HL-60/S4 treated with retinoic acid at 250 ng/mL for 4 days and 3 days (cell line): ENCODE measurements around the gene ENTPD3.

ENCODE experiments used
- in situ Hi-C: fragments of 300-500 bp; cut with MboI; formaldehyde crosslinking; loops from 2 replicates; pipeline ENCODE4 v1.7.0; 2022; ENCODE audit warnings: low sequenced_read_pairs

ENTPD3 gene, protein sequence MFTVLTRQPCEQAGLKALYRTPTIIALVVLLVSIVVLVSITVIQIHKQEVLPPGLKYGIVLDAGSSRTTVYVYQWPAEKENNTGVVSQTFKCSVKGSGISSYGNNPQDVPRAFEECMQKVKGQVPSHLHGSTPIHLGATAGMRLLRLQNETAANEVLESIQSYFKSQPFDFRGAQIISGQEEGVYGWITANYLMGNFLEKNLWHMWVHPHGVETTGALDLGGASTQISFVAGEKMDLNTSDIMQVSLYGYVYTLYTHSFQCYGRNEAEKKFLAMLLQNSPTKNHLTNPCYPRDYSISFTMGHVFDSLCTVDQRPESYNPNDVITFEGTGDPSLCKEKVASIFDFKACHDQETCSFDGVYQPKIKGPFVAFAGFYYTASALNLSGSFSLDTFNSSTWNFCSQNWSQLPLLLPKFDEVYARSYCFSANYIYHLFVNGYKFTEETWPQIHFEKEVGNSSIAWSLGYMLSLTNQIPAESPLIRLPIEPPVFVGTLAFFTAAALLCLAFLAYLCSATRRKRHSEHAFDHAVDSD

DNA sequence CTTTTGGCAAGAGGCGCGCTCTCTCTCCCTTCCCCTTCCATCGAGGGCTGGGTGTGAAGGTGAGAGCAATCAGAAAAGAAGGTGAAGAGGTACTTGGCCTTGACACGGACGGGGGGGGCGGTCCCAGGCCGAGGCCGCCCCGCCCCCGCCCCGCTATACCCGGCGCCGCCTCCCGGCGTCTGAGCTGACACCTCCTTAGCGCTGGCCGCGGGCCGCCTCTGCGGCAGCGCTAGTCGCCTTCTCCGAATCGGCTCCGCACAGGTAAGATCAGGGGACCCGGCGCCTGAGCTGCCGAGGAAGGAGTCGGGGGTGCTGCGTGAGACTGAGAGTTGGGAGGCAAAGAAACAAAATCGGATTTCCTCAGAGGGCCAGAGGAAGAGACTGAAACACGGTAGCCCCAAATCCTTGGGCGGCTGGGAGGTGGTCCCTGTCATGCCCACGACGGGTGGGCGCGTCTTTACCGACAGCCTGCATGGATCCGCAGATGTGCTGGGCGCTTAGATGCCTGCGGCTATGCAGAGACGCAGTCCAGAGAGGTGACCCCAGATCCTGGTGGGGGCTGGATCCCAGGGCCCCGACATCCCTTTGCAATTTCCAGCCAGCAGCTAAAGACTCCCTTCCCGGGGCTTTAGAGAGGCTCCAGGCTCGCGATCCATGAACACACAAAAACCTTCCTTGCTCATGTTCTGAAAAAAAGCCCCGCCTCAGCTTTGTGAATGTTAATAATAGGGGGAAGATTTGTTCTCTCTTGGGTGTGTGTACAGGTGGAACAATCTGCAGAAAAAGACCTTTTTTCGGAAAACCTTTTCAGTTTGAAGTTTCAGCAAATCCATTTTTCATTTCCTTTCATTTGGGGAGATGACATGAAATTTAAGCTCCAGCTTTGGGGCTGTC lies at the start of gene ENTPD3:
Gene ENTPD3, plus strand, starts transcription at position 184 of the 894 bp plus-strand sequence. CDS start 874 bp downstream, outside the sequence.
- in situ Hi-C loops = no loop called here

DNA sequence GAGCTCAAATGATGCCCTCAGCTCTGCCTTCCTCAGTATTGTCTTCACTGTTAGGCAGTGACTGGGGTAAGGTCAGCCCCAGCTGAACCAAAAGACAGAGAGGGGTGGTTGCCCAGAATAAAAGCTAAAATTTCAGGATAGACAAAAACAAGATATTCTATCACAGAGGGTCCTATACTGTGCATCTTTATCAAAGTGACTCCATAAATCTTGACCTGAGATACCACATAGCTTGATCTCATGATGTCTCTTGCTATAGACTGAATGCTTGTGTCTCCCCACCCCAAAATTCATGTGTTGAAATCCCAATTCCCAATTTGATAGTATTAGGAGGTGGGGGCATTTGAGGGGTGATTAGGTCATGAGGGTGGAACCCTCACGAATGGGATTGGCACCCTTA lies 47.1 kb upstream of the ENTPD3 start:
- in situ Hi-C loops = no loop called here

DNA sequence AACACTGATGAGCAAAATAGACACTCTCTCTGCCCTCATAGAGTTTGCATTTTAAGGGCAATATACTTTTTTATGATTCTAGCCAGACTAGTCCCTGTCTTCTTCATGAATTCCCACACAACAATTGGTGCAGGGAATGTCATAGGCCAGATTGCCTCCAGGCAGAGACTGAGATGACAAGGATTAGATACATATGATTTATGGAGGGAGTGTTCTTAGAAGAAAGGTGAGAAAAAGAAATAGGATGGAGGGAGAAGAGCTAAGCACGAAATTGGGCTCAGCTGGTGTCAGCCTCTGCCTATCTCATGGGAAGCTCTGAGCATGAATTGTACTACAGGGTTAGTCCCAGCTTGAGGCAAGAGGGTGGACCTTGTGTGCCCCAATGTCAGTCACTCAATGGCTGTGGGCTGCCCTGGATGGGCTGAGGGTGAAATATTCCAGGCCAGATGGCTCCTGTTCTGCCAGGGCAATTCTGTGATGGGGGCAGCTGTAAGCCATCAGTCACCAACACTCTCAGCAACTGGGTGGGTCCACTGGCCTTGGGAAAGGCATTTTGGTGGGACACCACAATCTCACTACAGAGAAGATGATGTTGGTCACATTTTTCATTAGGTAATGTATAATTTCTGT lies 46.3 kb upstream of the ENTPD3 start:
- in situ Hi-C loops = no loop called here

DNA sequence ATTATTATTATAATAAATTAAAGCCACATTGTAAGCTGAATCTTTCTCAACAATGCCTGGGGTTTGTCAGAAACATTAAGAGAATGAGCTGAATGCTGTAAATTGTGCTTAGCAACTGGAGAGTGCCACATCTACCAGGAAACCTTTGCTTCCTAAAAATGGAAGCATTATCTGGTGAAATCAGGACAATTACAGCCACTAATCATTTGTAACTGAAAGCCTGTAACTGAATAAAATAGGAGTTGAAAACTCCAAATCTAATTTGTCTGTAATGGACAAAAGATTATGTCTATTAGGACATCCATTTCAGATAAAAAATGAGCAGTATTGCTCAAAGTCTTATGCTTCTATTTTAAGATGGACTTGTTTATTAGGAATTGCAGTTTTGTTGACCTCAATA lies 45.3 kb upstream of the ENTPD3 start:
- in situ Hi-C loops = no loop called here

DNA sequence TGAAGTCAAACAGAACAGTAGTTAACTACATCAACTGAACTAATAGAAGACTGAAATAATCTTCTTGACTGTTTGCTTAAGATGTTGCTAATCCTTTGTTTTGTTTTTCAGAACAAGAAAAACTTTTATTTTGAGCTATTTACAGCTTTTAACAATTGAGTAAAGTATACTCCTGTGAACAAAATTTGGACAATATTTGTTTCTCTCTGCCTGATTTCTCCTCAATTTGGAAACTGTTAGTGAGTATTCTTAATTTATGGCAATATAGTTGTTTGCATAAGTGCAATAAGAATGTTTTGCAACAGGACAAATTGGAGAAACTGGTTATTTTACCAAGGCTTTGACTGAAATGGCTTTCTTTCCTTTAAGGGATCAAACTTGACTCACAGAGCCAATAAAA lies 36.5 kb upstream of the ENTPD3 start:
- in situ Hi-C loops = no loop called here

DNA sequence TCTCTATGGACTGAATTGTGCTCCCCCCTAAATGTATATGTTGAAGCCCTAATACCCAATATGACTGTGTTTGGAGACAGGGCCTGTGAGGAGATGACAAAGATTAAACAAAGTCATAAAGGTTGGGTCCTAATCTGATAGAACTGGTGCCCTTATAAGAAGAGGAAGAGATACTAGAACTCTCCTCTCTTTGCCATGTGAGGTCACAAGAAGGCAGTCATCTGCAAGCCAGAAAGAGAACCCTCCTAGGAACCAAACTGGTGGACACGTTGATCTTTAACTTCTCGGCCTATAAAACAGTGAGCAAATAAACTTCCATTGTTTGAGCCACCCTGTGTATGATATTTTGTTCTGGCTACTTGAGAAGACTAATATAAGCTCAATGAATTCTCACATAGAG lies 31.6 kb upstream of the ENTPD3 start:
- in situ Hi-C loops = no loop called here

DNA sequence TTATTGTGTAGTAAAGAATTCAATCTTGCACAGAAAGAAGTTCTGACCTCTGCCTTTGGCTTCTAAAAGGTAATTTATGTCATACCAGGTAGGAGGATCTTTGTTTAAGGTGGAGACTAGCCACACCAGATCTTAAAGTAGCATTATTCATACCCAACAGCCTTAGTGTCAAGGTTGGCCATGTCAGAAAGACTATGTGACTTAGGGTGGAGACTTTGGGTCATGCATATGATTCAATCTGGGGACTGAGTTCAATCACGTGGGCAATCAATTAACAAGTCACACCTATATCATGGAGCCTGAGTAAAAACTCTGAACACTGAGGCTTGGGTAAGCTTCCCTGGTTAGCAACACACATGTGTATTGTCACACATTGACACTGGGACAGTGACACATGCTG lies 28.5 kb upstream of the ENTPD3 start:
- in situ Hi-C loops = no loop called here

DNA sequence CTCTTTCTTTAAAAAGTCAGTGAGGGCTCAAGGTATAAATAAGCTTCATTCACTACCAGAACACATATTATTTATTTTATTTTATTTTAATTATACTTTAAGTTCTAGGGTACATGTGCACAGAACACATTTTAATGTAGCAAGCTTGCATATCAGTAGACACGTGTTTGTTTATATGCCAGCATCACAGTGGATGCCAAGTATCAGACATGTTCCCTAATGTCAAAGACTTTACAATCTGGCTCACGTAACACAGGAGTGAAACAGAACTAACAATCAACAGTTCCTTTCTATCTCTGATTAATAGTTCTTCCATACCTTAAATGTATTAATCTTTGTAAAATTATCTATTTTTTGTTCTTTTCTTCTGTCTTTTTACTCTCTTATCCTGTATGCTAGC lies 23.3 kb upstream of the ENTPD3 start:
- in situ Hi-C loops = no loop called here

DNA sequence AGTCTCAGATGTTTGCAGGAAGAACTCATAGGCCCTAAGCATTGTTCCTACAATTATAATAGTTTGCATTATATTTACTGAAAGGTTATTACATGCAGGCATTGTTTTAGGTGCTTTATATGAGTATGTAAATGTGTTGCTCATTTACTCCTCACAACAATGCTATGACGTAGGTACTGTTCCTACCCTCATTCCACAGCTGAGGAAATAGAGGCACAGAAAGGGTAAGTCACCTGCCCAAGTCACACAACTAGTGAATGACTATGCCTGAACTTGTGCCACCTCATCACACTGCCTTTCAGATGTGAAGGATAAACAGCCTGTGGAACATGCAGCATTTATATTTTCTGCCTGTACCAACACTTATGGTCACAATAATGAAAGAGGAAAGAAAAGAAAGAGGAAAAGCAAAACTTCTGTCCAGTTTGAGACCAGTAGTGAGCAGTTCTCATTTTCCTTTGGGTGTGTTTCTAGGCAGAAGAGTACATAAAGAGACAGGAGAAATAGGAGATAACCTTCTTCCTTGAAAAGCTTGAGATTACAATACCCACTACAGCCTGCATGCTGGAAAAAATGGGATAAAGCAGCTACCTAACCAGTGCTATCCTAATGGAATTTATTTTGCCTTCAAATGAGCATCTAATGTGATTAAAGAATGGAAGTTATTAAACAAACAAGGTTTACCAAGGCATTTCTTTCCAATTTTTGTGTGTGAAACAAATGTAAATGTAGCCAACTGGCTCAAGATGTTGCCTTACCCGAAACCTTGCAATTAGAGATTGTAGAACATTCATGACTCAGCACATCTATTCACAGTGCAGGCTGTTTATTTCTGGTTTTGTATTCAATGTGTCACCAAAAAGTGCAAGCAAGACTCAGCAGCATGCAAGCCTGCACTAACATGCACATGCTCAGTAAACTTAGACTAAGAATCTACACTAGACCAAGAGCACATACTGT lies 20.5 kb upstream of the ENTPD3 start:
- in situ Hi-C loops = no loop called here

DNA sequence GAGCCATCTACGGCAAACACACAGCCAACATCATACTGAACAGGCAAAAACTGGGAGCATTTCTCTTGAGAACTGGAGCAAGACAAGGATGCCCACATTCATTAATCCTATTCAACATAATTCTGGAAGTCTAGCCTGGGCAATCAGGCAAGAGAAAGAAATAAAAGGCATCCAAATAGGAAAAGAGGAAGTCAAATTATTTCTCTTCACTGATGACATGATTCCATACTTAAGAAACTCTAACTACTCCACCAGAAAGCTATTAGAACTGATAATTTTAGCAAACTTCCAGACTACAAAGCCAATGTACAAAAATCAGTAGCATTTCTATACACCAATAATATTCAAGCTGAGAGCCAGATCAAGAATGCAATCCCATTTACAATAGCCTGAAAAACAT lies 17.3 kb upstream of the ENTPD3 start:
- in situ Hi-C loops = no loop called here

DNA sequence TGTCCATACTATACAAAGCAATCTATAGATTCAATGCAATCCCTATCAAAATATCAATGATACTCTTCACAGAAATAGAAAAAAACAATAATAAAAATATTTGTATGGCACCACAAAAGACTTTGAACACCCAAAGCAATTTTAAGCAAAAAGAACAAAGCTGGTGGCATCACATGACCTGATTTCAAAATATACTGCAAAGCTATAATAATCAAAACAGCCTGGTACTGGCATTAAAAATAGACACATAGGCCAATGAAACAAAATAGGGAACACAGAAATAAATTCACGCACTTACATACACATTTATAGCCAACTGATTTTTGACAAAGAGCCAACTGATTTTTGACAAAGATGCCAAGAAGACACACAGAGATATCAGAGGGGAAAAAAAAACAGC lies 9.2 kb upstream of the ENTPD3 start:
- in situ Hi-C loops = no loop called here

DNA sequence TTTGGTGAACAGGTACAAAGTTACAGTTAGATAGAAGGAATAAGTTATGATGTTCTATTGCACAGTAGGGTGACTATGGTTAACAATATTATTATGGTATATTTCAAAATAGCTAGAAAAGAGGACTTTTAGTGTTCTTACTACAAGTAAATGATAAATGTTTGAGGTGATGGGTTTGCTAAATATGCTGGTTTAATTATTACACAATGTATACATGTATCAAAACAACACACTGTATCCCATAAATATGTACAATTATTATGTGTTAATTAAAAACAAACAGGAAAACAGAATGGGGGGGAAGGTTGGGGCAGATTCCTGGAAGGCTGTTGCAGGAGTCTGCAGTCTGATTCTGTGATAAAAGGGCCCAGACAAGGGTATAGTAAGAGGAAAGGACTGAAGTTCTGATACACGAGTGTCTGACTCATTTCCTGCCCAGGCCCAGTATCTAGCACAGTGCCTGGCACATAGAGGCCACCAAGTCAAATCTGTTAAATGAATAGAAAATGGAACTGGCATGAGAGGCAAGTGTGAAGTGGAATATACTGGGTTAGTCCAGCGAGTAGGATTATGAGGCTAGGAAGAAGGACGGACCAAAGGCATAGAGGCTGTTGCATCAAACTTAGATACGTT lies 7.2 kb upstream of the ENTPD3 start:
- in situ Hi-C loops = no loop called here

DNA sequence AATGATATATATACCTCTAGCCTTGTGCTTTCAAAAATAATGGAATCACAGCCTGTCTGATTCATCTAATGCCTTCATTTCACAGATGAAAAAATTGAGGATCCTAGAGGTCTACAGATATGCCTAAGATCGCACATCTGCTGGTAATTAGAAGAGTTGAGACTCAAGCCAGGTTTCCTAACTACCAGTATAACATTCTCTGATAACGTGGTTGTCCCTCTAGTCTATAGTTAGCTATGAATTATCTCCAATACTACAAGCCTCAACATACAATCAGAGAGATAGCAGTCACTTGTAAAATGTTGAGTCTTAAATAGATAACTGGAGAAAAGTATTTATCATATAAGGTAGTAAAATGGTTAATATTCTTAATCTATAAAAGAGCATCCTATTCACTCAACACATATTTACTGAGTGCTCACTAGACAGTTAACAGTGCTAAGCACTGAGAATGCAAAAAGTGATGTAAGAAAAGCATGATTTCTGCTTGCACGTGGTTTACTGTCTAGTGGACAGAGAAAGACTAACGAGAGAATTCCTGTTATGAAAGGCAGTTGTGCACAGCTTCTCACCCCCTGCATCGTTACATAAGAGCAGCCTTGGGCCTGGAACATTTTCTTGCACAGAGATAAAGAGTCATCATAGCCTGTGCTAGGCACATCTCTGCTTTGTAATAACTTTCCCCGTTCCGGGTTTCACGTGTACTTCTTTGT lies 4.9 kb upstream of the ENTPD3 start:
- in situ Hi-C loops = no loop called here

DNA sequence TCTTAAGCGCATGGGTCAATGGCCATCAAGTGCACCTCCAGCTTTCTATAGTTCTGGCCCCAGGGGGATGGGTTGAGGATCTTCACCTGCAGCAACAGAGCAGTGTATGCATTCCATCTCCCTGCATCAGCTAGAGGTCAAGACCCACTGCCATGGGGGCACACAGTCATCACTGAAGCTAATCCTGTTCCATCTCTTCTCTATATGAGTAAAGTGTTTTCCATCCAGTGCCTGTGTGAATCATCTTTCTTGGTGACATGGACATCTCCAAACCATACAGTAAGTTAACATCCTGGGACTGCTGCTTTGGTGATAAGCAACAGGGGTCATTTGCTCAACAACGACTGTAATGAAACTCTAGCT lies 4.4 kb upstream of the ENTPD3 start:
- in situ Hi-C loops = no loop called here

DNA sequence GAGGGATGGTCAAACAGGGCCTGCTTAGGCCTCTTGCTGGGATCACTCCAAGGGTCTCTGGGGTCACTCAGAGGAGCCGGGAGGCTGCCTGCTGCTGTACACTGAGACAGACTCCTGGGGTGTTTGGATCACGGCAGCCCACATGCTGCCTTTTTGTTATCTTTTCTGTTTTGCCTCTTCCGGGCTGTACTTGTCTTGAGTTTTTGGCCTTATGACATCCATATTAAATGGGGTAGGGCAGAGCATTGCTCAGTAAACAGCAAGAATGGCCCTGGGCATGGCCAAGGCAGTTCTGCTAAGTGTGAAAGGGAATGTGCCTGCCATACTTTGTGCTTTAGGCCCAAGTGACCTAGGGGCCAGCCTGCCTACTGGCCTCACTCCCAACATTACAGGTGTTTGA lies 771 bp upstream of the ENTPD3 start:
- in situ Hi-C loops = no loop called here

DNA sequence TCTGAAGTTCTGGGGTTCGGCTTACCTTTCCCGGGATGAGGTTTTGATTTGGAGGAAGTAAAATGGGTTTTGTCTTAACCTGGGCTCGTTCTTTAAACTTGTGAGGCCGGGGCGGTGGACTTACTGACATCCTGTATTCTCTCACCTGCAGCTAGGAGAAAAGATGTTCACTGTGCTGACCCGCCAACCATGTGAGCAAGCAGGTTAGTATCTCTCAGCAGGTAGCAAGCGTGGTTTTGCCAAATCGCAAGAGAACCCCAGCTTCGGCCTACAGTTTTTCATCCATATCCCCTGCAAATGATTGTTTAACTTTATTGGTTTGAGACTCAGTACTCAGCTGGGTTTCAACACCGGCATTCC lies 891 bp downstream of the ENTPD3 start:
- in situ Hi-C loops = no loop called here

DNA sequence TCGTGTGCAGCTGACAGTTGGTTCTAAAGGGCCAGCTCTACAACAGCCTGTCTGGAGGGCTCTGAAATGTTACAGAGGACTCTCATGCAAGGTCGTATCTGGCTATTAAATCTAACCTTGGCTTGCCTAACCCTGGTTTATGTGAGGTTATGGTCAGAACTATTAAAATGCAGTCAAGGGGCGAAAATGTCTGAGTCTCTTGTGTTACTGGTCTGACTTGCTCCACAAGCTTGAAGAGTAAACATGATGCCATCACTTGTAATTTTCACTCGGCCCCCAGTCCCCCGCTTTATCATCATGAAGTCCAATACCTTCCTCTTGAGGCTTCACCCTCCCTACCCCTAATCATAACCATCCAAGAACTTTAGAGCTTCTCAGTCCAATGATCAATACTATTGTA lies 9.4 kb downstream of the ENTPD3 start:
- in situ Hi-C loops = no loop called here

DNA sequence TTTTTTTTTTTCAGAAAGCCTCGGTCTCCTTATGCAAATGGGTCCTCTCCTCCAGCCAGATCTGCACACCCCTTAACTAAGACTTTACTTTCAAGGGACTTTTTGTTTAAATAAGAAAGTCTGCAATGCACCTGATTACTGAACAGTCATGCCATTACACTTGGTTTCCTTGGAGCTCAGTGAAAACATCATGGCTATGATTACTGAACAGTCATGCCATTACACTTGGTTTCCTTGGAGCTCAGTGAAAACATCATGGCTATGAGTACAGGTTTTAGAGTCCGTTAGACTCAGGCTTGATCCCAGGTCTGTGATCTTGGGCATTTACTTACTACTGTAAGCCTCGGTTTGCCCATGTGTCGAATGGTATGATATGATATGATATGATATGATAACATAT lies 10.1 kb downstream of the ENTPD3 start:
- in situ Hi-C loops = no loop called here

DNA sequence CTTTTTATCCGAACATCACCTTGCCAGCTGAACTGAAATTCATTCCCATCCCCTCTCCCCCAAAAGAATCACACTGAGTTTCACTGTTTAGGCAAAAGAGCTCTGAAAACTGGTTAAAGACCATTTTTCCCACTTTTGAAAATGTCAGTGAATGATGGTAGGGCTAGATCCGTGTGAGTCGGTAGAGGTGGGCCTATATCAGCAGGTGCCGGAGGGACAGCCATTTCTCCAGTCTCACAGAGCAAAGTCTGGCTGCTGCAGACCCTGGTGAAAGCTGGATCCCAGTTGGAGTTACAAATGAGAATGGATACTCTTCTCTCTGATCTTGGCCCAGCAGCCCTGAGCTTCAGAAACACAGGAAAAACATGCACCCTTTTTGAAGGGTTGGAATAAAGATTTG lies 10.9 kb downstream of the ENTPD3 start:
- in situ Hi-C loops = no loop called here
